ENCODE data around the gene PRDM11.

The PRDM11 gene

DNA sequence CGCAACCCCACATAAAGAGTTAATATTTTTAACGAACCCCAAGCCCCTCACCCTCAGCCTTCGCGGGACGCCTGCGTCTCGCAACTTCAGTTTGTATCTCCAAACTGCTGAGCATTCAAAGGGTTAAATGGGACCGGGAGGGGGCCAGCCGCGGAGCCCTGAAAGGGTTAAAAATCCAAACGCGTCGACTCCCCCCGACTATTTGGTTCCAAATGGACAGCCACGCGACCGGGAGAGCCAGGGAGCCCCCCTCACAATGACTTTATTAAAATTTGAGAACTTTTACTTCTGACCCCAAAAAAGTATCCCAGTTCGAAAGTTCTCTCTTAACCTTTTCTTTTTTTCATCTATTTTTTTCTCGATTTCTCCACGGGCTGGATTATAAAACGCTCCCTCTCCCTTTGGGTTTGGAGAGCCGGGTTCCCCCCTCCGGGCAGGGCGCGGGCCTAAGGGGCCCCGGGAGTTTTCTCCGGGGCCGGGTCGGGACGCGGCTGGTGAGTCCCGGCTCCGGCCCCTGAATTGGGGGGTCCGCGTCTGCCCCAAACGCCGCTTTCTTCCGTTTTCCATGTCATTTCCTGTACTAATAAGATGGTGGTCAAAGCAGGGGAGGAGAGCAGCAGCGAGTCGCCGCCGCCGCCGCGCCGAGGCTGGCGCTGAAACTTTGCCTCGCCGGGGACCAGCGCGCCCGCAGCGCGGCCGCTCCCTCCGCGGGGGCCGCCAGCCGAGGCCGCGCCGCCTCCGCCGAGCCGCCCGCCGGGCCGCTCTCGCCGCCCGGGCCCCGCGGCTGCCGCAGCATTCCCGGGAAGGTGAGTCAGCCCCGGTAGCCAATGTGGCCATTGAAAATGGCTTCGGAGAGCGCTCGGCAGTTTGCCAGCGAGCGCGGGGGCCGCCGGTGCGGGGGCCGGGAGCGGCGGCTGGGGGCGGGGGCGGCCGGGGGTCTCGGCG lies at the start of gene PRDM11:
PRDM11 (plus strand) TSS at position 568 of the 945 bp plus-strand sequence. CDS start 35,128 bp downstream, outside the sequence.
- DNase-seq (ENCODE audit: low spot score): peak; percentile 68
- no peak for TF ChIP-seq CTCF (IDR thresholded peaks at IDR 0.05; ENCODE audit: borderline replicate concordance, control extremely low read depth, extremely low read depth, insufficient read depth, missing control alignments)
- in situ Hi-C loops (cut with MboI; ENCODE audit: low sequenced_read_pairs, unreplicated experiment): no loop called here

DNA sequence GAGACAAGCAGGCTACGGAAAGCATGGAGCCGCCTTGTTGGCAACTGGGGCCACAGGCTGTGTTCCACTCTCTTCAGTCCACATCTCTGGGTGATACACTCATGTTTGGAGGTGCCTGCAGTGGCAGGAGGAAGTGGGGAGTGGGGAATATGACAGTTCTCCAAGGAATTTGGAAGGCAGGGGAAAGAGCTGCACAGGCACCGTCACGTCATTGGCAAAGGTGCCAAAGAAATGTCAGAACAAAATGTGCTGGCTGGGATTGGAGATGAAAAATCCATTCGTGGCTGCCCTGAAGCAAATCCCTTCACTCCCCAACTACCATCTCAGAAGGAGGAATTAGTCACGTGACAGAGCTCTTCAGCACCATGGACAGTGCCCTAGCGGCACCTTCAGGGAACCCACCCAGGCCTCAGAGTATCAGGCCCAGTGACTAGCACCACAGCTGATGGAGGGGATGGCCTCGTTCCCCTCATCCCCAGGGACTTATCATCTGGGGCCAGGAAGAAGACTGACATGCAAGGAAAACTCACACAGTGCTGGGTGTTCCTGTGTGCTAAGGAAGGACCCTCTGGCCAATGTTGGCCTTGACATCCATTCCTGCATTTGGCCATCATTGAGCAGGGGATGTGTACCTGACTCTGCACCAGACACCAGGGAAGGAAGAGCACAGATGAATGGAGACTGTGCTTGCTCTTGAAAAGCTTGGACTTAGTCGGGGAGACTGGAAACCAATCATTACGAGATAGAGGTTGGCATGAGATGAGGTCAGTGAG lies 48.5 kb upstream of the PRDM11 start:
- DNase-seq (ENCODE audit: low spot score): no peak
- in situ Hi-C loops (cut with MboI; ENCODE audit: low sequenced_read_pairs, unreplicated experiment): no loop called here
- TF ChIP-seq CTCF (IDR thresholded peaks at IDR 0.05; ENCODE audit: borderline replicate concordance, control extremely low read depth, extremely low read depth, insufficient read depth, missing control alignments): no peak

DNA sequence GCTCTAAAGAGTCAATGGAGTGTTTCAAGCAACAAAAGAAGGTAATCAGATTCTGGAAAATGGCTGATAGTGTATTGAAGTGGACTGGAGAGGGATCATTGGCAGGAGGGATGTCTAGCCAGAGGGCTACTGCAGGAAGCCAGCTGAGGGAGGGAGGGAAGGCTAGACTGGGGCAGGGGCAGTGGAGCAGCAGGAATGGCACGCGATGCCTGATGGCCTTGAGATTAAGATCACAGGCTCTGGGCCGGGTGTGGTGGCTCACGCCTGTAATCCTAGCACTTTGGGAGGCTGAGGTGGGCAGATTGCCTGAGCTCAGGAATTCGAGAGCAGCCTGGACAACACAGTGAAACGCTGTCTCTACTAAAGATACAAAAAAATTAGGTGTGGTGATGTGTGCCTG lies 47.5 kb upstream of the PRDM11 start:
- in situ Hi-C loops (cut with MboI; ENCODE audit: low sequenced_read_pairs, unreplicated experiment): no loop called here
- DNase-seq (ENCODE audit: low spot score): no peak
- TF ChIP-seq CTCF (IDR thresholded peaks at IDR 0.05; ENCODE audit: borderline replicate concordance, control extremely low read depth, extremely low read depth, insufficient read depth, missing control alignments): no peak

GRCh38 chr11:45100339-45100738 lies 46.1 kb upstream of the PRDM11 start:
- no peak for TF ChIP-seq CTCF (IDR thresholded peaks at IDR 0.05; ENCODE audit: borderline replicate concordance, control extremely low read depth, extremely low read depth, insufficient read depth, missing control alignments)
- DNase-seq (ENCODE audit: low spot score): no peak
- in situ Hi-C loops (cut with MboI; ENCODE audit: low sequenced_read_pairs, unreplicated experiment): no loop called here

- DNase-seq (ENCODE audit: low spot score): no peak
- TF ChIP-seq CTCF (IDR thresholded peaks at IDR 0.05; ENCODE audit: borderline replicate concordance, control extremely low read depth, extremely low read depth, insufficient read depth, missing control alignments): no peak
- in situ Hi-C loops (cut with MboI; ENCODE audit: low sequenced_read_pairs, unreplicated experiment): no loop called here
Measured at GRCh38 chr11:45102361-45102809, 44.1 kb upstream of the PRDM11 start.

DNA sequence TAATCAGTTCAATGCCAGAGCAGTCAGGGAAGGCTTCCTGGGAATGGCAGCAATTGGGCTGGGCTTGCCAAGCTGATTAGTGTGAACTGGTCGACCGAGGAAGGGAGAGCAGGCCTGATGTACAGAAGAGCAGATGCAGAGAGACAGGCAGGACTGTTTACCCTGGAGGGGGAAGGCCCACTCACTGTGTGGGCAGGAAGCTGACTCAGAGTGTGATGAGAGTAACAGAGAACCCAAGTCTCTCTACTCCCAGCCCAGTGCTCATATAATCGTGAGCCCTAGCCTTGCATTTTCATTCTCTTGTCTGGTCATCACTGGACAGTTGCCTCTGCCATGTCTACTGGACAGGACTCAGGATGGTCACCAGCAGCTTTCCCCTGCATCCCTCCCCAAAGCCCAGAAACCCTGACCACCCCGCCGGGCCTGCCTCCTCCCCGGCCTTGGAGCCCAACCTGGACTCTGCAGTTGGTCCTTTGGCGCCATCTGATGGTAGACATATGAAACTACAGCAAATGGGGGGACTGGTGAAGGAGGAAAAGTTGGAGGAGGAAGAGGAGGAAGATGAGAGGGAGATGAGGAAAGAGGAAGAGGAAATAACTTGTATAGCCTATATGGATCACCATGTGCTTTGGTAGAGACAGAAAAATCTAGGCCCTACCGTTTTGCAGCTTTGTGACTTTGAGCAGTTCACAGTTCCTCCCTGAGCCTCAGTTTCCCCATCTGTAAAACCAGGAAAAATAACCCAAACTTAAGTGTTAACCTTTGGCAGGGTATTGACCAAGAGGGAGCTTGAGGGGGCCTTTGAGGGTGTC lies 43.4 kb upstream of the PRDM11 start:
- TF ChIP-seq CTCF (IDR thresholded peaks at IDR 0.05; ENCODE audit: borderline replicate concordance, control extremely low read depth, extremely low read depth, insufficient read depth, missing control alignments): peak; percentile 91
- peak; percentile 83 for DNase-seq (ENCODE audit: low spot score)
- in situ Hi-C loops (cut with MboI; ENCODE audit: low sequenced_read_pairs, unreplicated experiment): no loop called here
